HUES48 (cell line): ENCODE measurements around the gene RAB3C.
"Not testable (repeated sequence)": the region's sequence is repeated elsewhere in the genome, so short reads cannot be mapped to it uniquely, and the experiment has no call there.

Source experiments
- H3K27ac ChIP-seq: one replicate; pipeline ENCODE4 v1.7.0; 2013; ENCODE audit warnings: low read depth, low read length, inconsistent platforms
- H3K27me3 ChIP-seq: 2 replicates; pipeline ENCODE4 v1.6.1; 2013; ENCODE audit warnings: mild to moderate bottlenecking, low read length; ENCODE audit not compliant: control insufficient read depth, insufficient read depth
- H3K36me3 ChIP-seq: 2 replicates; pipeline ENCODE4 v1.6.1; 2013; ENCODE audit warnings: low read length; ENCODE audit not compliant: control insufficient read depth, insufficient read depth
- H3K4me1 ChIP-seq: 2 replicates; pipeline ENCODE4 v1.6.1; 2013; ENCODE audit warnings: mild to moderate bottlenecking, low read length; ENCODE audit not compliant: control insufficient read depth, insufficient read depth
- H3K4me3 ChIP-seq: 2 replicates; pipeline ENCODE4 v1.5.1; 2013; ENCODE audit warnings: mild to moderate bottlenecking, low read depth, low read length
- H3K9ac ChIP-seq: 2 replicates; pipeline ENCODE4 v1.6.1; 2013; ENCODE audit warnings: mild to moderate bottlenecking, low read depth, low read length, moderate library complexity
- H3K9me3 ChIP-seq: 2 replicates; pipeline ENCODE4 v1.6.1; 2013; ENCODE audit warnings: low read length; ENCODE audit not compliant: control insufficient read depth, insufficient read depth

The RAB3C gene

DNA sequence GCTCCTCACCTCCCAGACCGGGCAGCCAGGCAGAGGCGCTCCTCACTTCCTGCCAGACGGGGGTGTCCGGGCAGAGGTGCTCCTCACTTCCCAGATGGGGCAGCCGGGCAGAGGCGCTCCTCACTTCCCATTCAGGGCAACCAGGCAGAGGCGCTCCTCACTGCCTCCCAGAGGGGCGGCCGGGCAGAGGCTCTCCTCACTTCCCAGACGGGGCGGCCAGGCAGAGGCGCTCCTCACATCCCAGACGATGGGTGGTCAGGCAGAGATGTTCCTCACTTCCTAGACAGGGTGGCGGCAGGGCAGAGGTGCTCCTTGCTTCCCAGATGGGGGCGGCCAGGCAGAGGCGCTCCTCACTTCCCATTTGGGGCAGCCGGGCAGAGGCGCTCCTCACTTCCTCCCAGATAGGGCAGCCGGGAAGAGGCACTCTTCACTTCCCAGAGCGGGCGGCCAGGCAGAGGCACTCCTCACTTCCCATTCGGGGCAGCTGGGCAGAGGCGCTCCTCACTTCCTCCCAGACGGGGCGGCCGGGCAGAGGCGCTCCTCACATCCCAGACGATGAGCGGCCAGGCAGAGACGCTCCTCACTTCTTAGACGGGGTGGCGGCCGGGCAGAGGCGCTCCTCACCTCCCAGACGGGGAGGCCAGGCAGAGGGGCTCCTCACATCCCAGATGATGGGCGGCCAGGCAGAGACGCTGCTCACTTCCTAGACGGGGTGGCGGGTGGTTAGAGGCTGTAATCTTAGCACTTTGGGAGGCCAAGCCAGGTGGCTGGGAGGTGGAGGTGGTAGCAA lies 18.6 kb upstream of the RAB3C start:
- H3K9ac ChIP-seq, H3K9me3 ChIP-seq, H3K27ac ChIP-seq, H3K27me3 ChIP-seq, H3K4me3 ChIP-seq, H3K4me1 ChIP-seq, H3K36me3 ChIP-seq: not testable (repeated sequence)

GRCh38 chr5:58565033-58565432 lies 17.8 kb upstream of the RAB3C start:
- Histone ChIP-seq H3K4me3 (no peak overlapping the region), H3K9me3 (peaks cover 15% of the 10 kb centered on the region), H3K9ac (no peak overlapping the region), H3K4me1 (no peaks in the 10 kb centered on the region), H3K36me3 (no peaks in the 10 kb centered on the region), H3K27me3 (no peaks in the 10 kb centered on the region), H3K27ac (no peak overlapping the region)

- Histone ChIP-seq H3K4me1 (no peaks in the 10 kb centered on the region), H3K36me3 (no peaks in the 10 kb centered on the region)
Measured at GRCh38 chr5:58571501-58571900, 11.4 kb upstream of the RAB3C start.

GRCh38 chr5:58572973-58573372 lies 9.9 kb upstream of the RAB3C start:
- peaks cover 18% of the 10 kb centered on the region for H3K9me3 ChIP-seq
- H3K4me1 ChIP-seq, H3K9ac ChIP-seq, H3K27me3 ChIP-seq, H3K27ac ChIP-seq, H3K36me3 ChIP-seq, H3K4me3 ChIP-seq: not testable (repeated sequence)

More at GRCh38 chr5:58571501-58571900, 11.4 kb upstream of the RAB3C start:
- no peaks in the 10 kb centered on the region for H3K27me3 ChIP-seq
- no peak overlapping the region for H3K27ac ChIP-seq
- no peak overlapping the region for H3K9ac ChIP-seq
- H3K4me3 ChIP-seq: no peak overlapping the region
- peaks cover 18% of the 10 kb centered on the region for H3K9me3 ChIP-seq

- Histone ChIP-seq H3K36me3 (no peaks in the 10 kb centered on the region), H3K4me3 (no peak overlapping the region), H3K4me1 (peaks cover 8% of the 10 kb centered on the region; the same call in 1 of the 2 replicates), H3K9me3 (no peaks in the 10 kb centered on the region), H3K27ac (no peak overlapping the region), H3K9ac (no peak overlapping the region), H3K27me3 (peaks cover 30% of the 10 kb centered on the region)
Measured at GRCh38 chr5:58579781-58580180, 3.1 kb upstream of the RAB3C start.

DNA sequence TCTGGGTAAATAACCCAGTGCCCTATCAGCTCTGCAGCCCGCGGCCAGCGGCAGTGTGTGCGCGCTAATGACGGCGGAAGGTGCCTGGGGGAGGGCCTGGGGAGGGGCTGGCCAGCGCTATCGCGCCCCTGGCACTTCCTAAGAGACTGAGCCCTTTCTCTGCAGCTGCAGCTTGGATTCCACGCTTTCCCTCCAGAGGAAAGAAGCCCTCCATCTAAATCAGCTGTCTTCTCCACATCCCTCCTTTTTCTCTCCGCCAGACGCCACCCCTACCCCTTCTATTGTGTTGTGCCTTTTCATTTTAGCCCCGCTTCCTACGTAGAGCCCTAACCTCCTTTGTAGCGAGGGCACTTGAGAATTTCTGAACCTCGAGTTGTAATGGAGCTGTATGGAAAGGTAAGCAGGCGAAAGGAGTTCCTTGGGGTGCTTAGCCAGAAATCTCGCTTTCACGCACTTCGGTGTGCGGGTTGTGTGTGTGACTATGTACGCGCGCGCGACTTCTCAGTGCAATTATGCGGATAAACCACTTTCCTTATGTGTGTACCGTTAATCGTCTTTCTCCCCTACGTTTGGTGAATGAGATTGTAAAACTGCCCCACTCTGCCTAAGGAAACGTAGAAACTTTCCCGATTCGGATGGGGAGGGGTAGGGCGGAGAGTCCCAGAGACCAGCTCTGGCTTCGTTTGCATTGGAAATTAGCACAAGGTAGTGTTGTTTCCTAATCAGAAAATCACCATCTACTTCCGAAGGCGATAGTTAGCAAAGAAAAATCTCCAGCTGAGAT lies 664 bp upstream of the RAB3C start:
- Histone ChIP-seq H3K27ac (peak overlapping the region; percentile 50), H3K36me3 (no peaks in the 10 kb centered on the region), H3K27me3 (peaks cover 30% of the 10 kb centered on the region), H3K4me1 (peaks cover 8% of the 10 kb centered on the region; the same call in 1 of the 2 replicates), H3K9ac (peak overlapping the region; percentile 56), H3K9me3 (no peaks in the 10 kb centered on the region), H3K4me3 (peak overlapping the region; percentile 91)

DNA sequence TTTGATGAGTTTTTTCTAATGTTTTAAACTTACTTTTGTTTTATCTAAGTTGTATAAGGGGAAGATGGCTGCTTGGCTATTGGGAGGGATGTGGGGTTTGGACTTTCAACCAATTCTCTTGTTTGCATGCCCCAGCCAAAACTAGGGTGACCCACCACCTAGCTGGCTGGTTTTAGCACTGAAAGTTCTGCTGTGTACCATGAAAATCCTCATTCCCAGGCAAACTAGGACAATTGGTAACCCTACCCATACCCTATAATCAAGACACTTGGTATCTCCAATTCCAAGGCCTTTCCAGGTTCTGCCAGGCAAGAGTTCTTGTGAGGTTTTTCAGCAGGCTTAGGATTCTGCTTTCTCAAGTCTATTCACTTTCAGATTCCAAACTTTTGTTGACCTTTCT lies 13.1 kb downstream of the RAB3C start:
- Histone ChIP-seq H3K27me3 (no peaks in the 10 kb centered on the region), H3K4me1 (no peaks in the 10 kb centered on the region), H3K9me3 (no peaks in the 10 kb centered on the region), H3K27ac (no peak overlapping the region), H3K4me3 (no peak overlapping the region), H3K9ac (no peak overlapping the region), H3K36me3 (no peaks in the 10 kb centered on the region)

- Histone ChIP-seq H3K36me3 (no peaks in the 10 kb centered on the region), H3K27ac (no peak overlapping the region), H3K27me3 (no peaks in the 10 kb centered on the region)
Measured at GRCh38 chr5:58598440-58598839, 15.6 kb downstream of the RAB3C start.

GRCh38 chr5:58599217-58599616 lies 16.3 kb downstream of the RAB3C start:
- no peaks in the 10 kb centered on the region for H3K27me3 ChIP-seq
- H3K9me3 ChIP-seq: 0 out of 2 replicates have a peak, but pooled peaks cover 6% of the 10 kb centered on the region
- H3K9ac ChIP-seq: no peak overlapping the region
- no peak overlapping the region for H3K27ac ChIP-seq
- no peaks in the 10 kb centered on the region for H3K4me1 ChIP-seq
- no peaks in the 10 kb centered on the region for H3K36me3 ChIP-seq
- no peak overlapping the region for H3K4me3 ChIP-seq

More at GRCh38 chr5:58598440-58598839, 15.6 kb downstream of the RAB3C start:
- no peak overlapping the region for H3K4me3 ChIP-seq
- H3K9me3 ChIP-seq: 0 out of 2 replicates have a peak, but pooled peaks cover 4% of the 10 kb centered on the region
- no peak overlapping the region for H3K9ac ChIP-seq
- H3K4me1 ChIP-seq: no peaks in the 10 kb centered on the region

GRCh38 chr5:58600613-58601012 lies 17.7 kb downstream of the RAB3C start:
- H3K36me3 ChIP-seq, H3K4me1 ChIP-seq: not testable (repeated sequence)

GRCh38 chr5:58602889-58603288 lies 20.0 kb downstream of the RAB3C start:
- not testable (repeated sequence) for H3K4me3 ChIP-seq, H3K4me1 ChIP-seq, H3K27me3 ChIP-seq, H3K9ac ChIP-seq, H3K36me3 ChIP-seq, H3K9me3 ChIP-seq, H3K27ac ChIP-seq

More at GRCh38 chr5:58600613-58601012, 17.7 kb downstream of the RAB3C start:
- H3K27ac ChIP-seq, H3K4me3 ChIP-seq, H3K27me3 ChIP-seq, H3K9me3 ChIP-seq, H3K9ac ChIP-seq: not testable (repeated sequence)
